Measurements from ENCODE around the gene LAMP1.

The LAMP1 gene

GRCh38 chr13:113325779-113326178, 28.7 kb downstream of the LAMP1 start:
- no peak for TF ChIP-seq CTCF (IDR thresholded peaks at IDR 0.05; ENCODE audit: low read depth, low read length, missing control alignments)
- no peak overlapping the region for H3K4me3 ChIP-seq (ENCODE audit: low read depth, low read length)
- no peak for DNase-seq (ENCODE audit: low read depth)

- H3K4me3 ChIP-seq (ENCODE audit: low read depth, low read length): no peak overlapping the region
- DNase-seq (ENCODE audit: low read depth): no peak
- TF ChIP-seq CTCF (IDR thresholded peaks at IDR 0.05; ENCODE audit: low read depth, low read length, missing control alignments): no peak
Observed at GRCh38 chr13:113327391-113327765, 30.3 kb downstream of the LAMP1 start.

GRCh38 chr13:113327766-113328471, 30.9 kb downstream of the LAMP1 start:
- no peak for TF ChIP-seq CTCF (IDR thresholded peaks at IDR 0.05; ENCODE audit: low read depth, low read length, missing control alignments)
- no peak overlapping the region for H3K4me3 ChIP-seq (ENCODE audit: low read depth, low read length)
- no peak for DNase-seq (ENCODE audit: low read depth)

- no peak overlapping the region for H3K4me3 ChIP-seq (ENCODE audit: low read depth, low read length)
- TF ChIP-seq CTCF (IDR thresholded peaks at IDR 0.05; ENCODE audit: low read depth, low read length, missing control alignments): no peak
Observed at GRCh38 chr13:113328851-113329250, 31.8 kb downstream of the LAMP1 start.

GRCh38 chr13:113329656-113330312, 32.7 kb downstream of the LAMP1 start:
- H3K4me3 ChIP-seq (ENCODE audit: low read depth, low read length): no peak overlapping the region
- no peak for TF ChIP-seq CTCF (IDR thresholded peaks at IDR 0.05; ENCODE audit: low read depth, low read length, missing control alignments)
- DNase-seq (ENCODE audit: low read depth): no peak

More at GRCh38 chr13:113328851-113329250, 31.8 kb downstream of the LAMP1 start:
- DNase-seq (ENCODE audit: low read depth): no peak

GRCh38 chr13:113332615-113333014, 35.6 kb downstream of the LAMP1 start:
- TF ChIP-seq CTCF (IDR thresholded peaks at IDR 0.05; ENCODE audit: low read depth, low read length, missing control alignments): no peak
- no peak for DNase-seq (ENCODE audit: low read depth)
- H3K4me3 ChIP-seq (ENCODE audit: low read depth, low read length): no peak overlapping the region

- DNase-seq (ENCODE audit: low read depth): no peak
Observed at GRCh38 chr13:113333076-113333475, 36.0 kb downstream of the LAMP1 start.

More at GRCh38 chr13:113333076-113333475, 36.0 kb downstream of the LAMP1 start:
- no peak for TF ChIP-seq CTCF (IDR thresholded peaks at IDR 0.05; ENCODE audit: low read depth, low read length, missing control alignments)
- no peak overlapping the region for H3K4me3 ChIP-seq (ENCODE audit: low read depth, low read length)

Data from GM12864 (cell line).